Activated T-helper 2 cell treated with anti-CD3 and anti-CD28 coated beads, Interferon-gamma antibody, Interleukin-2, Interleukin-4, amounts not matched to agents 10 μg/mL and 5 μg/mL and 100 μg/mL, durations not matched to agents 14 hours and 24 hours and 36 hours (primary cell): ENCODE results near the gene ACOT8. TPM values are rescaled to one million over a fixed set of nuclear protein-coding genes. Genes with fewer than 3 reads are reported as not detected.

Experiments used
- DNase-seq: peaks from one replicate; pipeline ENCODE4 v3.0.0; 2021; ENCODE audit warnings: low spot score
- H3K27ac Mint-ChIP-seq: one replicate; pipeline ENCODE4 v1.8.0; 2021; ENCODE audit warnings: mixed read lengths
- H3K27me3 Mint-ChIP-seq: one replicate; pipeline ENCODE4 v1.8.0; 2021; ENCODE audit warnings: low read depth, mixed read lengths
- H3K36me3 Mint-ChIP-seq: one replicate; pipeline ENCODE4 v1.8.0; 2021; ENCODE audit warnings: low read depth, mixed read lengths
- H3K4me1 Mint-ChIP-seq: one replicate; pipeline ENCODE4 v1.8.0; 2021; ENCODE audit warnings: low read depth, mixed read lengths
- H3K4me3 Mint-ChIP-seq: one replicate; pipeline ENCODE4 v1.8.0; 2021; ENCODE audit warnings: low read depth, mild to moderate bottlenecking, moderate library complexity, mixed read lengths
- H3K9me3 Mint-ChIP-seq: one replicate; pipeline ENCODE4 v1.8.0; 2021; ENCODE audit warnings: mixed read lengths
- intact Hi-C: fragments of 100-400 bp; cut with micrococcal nuclease; formaldehyde crosslinking; loops from one replicate; pipeline ENCODE4 v1.15.1; 2023
- total RNA-seq: library from RNA; stranded (reverse); gene quantifications from 2 replicates; pipeline ENCODE4 v1.2.3, GENCODE V29; 2022

Gene ACOT8
- total RNA-seq, 1 donor from 2014 or later = 29.1 TPM

GRCh38 chr20:45827030-45827652 lies 30.1 kb downstream of the ACOT8 start, which contains the start of gene TNNC2:
TSS of gene TNNC2 (minus strand) at chr20:45827312. CDS start at chr20:45827248, 64 bp downstream.
- Mint-ChIP-seq H3K4me1 (peaks cover 11% of the 10 kb centered on the region), H3K27me3 (peaks cover 28% of the 10 kb centered on the region), H3K9me3 (no peaks in the 10 kb centered on the region), H3K27ac (no peak within 1 kb of the TSS), H3K4me3 (no peak within 1 kb of the TSS), H3K36me3 (no peaks in the 10 kb centered on the region)
- intact Hi-C loops = no loop called here
- no peak for DNase-seq

- Mint-ChIP-seq H3K27me3 (peaks cover 29% of the 10 kb centered on the region), H3K27ac (no peak overlapping the region), H3K4me3 (no peak overlapping the region), H3K9me3 (no peaks in the 10 kb centered on the region), H3K4me1 (peaks cover 11% of the 10 kb centered on the region), H3K36me3 (no peaks in the 10 kb centered on the region)
- intact Hi-C loops = no loop called here
- no peak for DNase-seq
Observed at GRCh38 chr20:45826381-45827019, 30.7 kb downstream of the ACOT8 start.

GRCh38 chr20:45823949-45824835 lies 33.0 kb downstream of the ACOT8 start:
- intact Hi-C loops = no loop called here
- H3K27me3 Mint-ChIP-seq = peaks cover 33% of the 10 kb centered on the region

DNA sequence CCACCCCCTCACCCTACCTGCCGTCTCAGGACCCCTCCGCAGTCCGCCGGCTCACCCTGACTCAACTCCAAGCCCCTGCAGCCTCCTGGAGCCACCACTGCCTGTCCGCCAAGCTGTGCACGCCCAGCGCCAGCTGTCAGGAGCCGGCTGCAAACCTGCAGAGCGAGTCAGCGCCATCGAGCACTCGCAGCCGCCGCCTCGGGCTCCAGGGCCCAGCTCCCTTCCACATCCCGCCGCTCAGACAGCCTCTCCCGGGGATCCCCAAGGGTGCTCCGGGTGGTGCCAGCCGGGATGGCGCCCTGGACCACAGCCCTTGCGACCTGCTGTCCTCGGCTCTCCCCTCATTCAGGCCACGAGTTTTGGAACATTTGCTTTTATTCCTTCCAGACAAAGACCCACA lies 34.3 kb downstream of the ACOT8 start:
- Mint-ChIP-seq H3K9me3 (no peaks in the 10 kb centered on the region), H3K27me3 (peaks cover 28% of the 10 kb centered on the region), H3K27ac (no peak overlapping the region), H3K4me3 (no peak overlapping the region), H3K36me3 (no peaks in the 10 kb centered on the region), H3K4me1 (peaks cover 11% of the 10 kb centered on the region)
- DNase-seq = no peak
- intact Hi-C loops = no loop called here

More at GRCh38 chr20:45823949-45824835, 33.0 kb downstream of the ACOT8 start:
- Mint-ChIP-seq H3K4me1 (peaks cover 11% of the 10 kb centered on the region), H3K4me3 (peak overlapping the region; percentile 51), H3K9me3 (no peaks in the 10 kb centered on the region), H3K36me3 (no peaks in the 10 kb centered on the region), H3K27ac (peak overlapping the region; percentile 20)
- DNase-seq = peak; percentile 22

GRCh38 chr20:45821947-45822346 lies 35.2 kb downstream of the ACOT8 start:
- intact Hi-C loops = no loop called here
- H3K27me3 Mint-ChIP-seq = peaks cover 28% of the 10 kb centered on the region
- H3K4me3 Mint-ChIP-seq = no peak overlapping the region
- DNase-seq = no peak
- H3K9me3 Mint-ChIP-seq = no peaks in the 10 kb centered on the region
- H3K36me3 Mint-ChIP-seq = peaks cover 5% of the 10 kb centered on the region
- H3K4me1 Mint-ChIP-seq = peaks cover 13% of the 10 kb centered on the region
- H3K27ac Mint-ChIP-seq = no peak overlapping the region

- Mint-ChIP-seq H3K4me1 (peaks cover 18% of the 10 kb centered on the region), H3K27me3 (peaks cover 28% of the 10 kb centered on the region), H3K4me3 (no peak overlapping the region), H3K36me3 (peaks cover 23% of the 10 kb centered on the region), H3K27ac (no peak overlapping the region), H3K9me3 (no peaks in the 10 kb centered on the region)
- intact Hi-C loops = no loop called here
- no peak for DNase-seq
Observed at GRCh38 chr20:45819466-45819865, 37.7 kb downstream of the ACOT8 start.

DNA sequence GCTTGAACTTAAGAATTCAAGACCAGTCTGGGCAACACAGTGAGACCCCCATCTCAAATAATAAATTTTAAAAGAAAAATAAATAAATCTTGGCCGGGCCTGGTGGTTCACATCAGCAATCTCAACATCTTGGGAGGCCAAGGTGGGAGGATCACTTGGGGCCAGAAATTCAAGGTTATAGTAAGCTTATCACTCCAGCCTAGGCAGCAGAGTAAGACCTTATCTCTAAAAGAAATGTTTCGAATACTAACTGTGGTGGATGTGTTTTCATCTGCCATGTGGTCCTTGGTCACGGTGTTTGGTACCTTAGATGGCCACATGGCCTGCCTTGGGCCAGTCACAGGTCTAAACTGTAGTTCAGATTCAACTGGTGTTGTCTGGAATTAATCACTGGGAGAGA lies 39.0 kb downstream of the ACOT8 start:
- Mint-ChIP-seq H3K4me1 (peaks cover 13% of the 10 kb centered on the region), H3K27ac (no peak overlapping the region), H3K9me3 (no peaks in the 10 kb centered on the region), H3K4me3 (no peak overlapping the region), H3K27me3 (peaks cover 17% of the 10 kb centered on the region), H3K36me3 (peaks cover 33% of the 10 kb centered on the region)
- intact Hi-C loops = no loop called here
- no peak for DNase-seq

DNA sequence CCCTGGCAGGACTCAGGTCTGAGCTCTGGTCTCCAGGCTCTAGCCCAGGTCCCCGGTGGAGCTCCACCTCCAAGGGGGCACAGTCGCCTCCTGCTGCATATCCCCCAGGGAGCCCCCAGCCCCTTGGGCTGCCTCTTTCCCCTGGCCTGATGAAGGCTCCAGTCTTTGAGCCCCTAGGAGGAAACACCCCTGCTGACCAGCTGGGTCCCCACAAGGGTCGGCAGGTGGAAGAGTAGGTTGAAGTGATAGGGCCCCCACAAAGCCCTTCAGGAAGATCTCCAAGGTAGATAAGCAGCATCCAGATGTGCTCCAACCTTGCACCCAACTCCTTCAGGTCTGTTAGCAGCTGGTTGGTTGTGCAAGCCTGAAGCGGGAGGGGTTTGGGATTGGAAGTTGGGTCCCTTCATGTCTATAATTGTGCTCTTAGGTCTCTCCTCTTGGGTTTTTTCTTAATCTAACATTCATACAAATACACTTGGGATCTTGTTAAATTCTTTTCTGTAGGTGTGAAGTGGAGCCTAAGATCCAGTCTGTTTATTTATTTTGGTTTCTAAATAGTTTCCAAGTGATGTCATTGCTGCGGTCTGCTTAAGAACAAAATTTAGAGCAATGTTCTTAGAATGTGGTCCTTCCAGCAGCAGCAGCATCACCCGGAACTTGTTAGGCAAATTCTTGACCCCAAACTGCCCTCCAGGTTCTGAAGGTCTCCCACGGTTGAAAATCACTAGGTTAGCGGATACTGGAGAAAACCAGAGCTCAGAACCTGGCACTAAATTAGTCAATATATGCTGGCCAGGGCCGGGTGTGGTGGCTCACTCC lies 39.6 kb downstream of the ACOT8 start:
- H3K9me3 Mint-ChIP-seq = no peaks in the 10 kb centered on the region
- intact Hi-C loops = no loop called here
- peaks cover 40% of the 10 kb centered on the region for H3K36me3 Mint-ChIP-seq
- H3K4me3 Mint-ChIP-seq = no peak overlapping the region
- peaks cover 18% of the 10 kb centered on the region for H3K4me1 Mint-ChIP-seq
- peak overlapping the region; percentile 52 for H3K27ac Mint-ChIP-seq
- no peak for DNase-seq
- peaks cover 14% of the 10 kb centered on the region for H3K27me3 Mint-ChIP-seq

- no peak for DNase-seq
- Mint-ChIP-seq H3K27ac (no peak overlapping the region), H3K9me3 (no peaks in the 10 kb centered on the region), H3K27me3 (peaks cover 8% of the 10 kb centered on the region), H3K36me3 (peaks cover 44% of the 10 kb centered on the region), H3K4me1 (peaks cover 20% of the 10 kb centered on the region), H3K4me3 (no peak overlapping the region)
- intact Hi-C loops = no loop called here
Observed at GRCh38 chr20:45816951-45817350, 40.2 kb downstream of the ACOT8 start.

DNA sequence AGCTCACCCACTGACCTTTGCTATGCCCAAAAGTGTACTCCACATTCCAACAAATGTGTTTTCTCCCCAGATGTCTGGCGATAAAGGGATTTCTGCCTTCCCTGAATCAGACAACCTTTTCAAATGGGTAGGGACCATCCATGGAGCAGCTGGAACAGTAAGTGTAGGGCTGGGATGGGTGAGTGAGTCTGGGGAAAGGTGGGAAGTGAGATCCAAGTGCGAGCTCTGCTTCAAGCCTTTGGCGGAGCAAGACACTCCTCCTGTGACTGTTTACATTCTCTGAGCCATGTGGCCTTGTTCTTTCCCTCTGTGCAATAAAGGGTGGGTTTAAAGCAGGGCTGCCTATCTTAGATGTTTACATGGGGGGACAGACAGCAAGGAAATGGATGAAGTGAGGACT lies 42.9 kb downstream of the ACOT8 start:
- DNase-seq = no peak
- intact Hi-C loops = loop anchor here (5.0 kb wide), 2 partner anchors 43 to 73 kb away; partner anchors contain the start of genes ACOT8, SPATA25 and ZSWIM3
- Mint-ChIP-seq H3K27me3 (no peaks in the 10 kb centered on the region), H3K27ac (no peak overlapping the region), H3K4me1 (peaks cover 26% of the 10 kb centered on the region), H3K9me3 (no peaks in the 10 kb centered on the region), H3K36me3 (peaks cover 68% of the 10 kb centered on the region), H3K4me3 (no peak overlapping the region)

DNA sequence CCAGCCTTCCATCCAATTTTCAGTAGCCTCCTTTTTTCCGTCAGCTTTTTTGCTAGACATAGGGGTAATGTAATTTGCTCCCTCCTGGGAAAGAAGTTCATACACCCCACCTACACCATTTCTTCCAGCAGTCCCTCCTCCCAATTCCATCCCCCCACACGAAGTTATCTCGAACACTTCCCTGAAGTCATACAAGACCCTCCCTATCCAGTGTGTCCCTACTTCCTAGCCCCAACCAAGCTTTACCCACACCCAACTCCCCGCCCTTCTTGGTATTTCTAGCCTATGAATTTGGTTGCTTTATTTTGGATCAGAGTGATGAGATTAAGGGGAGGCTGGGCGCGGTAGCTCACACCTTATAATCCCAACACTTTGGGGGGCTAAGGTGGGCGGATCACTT lies 43.7 kb downstream of the ACOT8 start:
- Mint-ChIP-seq H3K27me3 (no peaks in the 10 kb centered on the region), H3K36me3 (peaks cover 76% of the 10 kb centered on the region), H3K4me1 (peaks cover 26% of the 10 kb centered on the region), H3K9me3 (no peaks in the 10 kb centered on the region), H3K4me3 (peak overlapping the region; percentile 90), H3K27ac (peak overlapping the region; percentile 69)
- no peak for DNase-seq
- intact Hi-C loops = loop anchor here (2.0 to 5.0 kb wide), 3 partner anchors 44 to 159 kb away; partner anchors contain the start of genes ACOT8, SPATA25, ZNF335 and ZSWIM3

DNA sequence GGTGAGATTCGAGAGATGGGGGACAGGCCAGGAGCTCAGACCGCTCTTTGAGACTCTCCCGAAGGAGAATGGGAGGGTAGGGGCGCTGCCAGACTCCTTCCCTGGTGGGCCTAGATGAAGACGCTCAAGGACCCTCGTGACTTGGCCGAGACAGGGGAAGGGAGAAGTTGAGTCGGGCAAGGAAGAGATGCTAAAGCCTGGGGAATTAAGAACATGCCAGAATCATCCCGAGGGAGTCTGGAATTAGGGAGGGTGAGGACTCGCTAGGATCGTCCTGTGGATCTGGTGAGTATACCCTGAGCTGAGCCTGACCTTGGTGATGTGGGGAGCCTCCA lies 44.2 kb downstream of the ACOT8 start:
- Mint-ChIP-seq H3K4me3 (peak overlapping the region; percentile 90), H3K27me3 (no peaks in the 10 kb centered on the region), H3K36me3 (peaks cover 77% of the 10 kb centered on the region), H3K9me3 (no peaks in the 10 kb centered on the region), H3K4me1 (peaks cover 26% of the 10 kb centered on the region), H3K27ac (peak overlapping the region; percentile 69)
- no peak for DNase-seq
- intact Hi-C loops = loop anchor here (2.0 to 5.0 kb wide), 3 partner anchors 44 to 160 kb away; partner anchors contain the start of genes ACOT8, SPATA25, ZNF335 and ZSWIM3
